HepG2 (cell line): ENCODE measurements around the gene KIF3C. TPM values are rescaled to one million over a fixed set of nuclear protein-coding genes. Genes with fewer than 3 reads are reported as not detected.

Experiments
- CCDC6 ChIP-seq: sonication (generic); formaldehyde crosslinking; IDR thresholded peaks from 2 replicates; pipeline ENCODE4 v1.8.1; 2022; ENCODE audit warnings: mild to moderate bottlenecking, missing genetic modification reagents, moderate library complexity
- DMAP1 ChIP-seq: IDR thresholded peaks from 2 replicates; pipeline ENCODE4 v1.6.1; 2016
- EEA1 ChIP-seq: sonication (generic); formaldehyde crosslinking; IDR thresholded peaks from 2 replicates; pipeline ENCODE4 v1.5.1; 2020; ENCODE audit warnings: mild to moderate bottlenecking, missing genetic modification reagents, borderline replicate concordance
- FOXJ3 ChIP-seq: sonication (generic); formaldehyde crosslinking; IDR thresholded peaks from 2 replicates; pipeline ENCODE4 v1.4.0; 2020; ENCODE audit warnings: missing genetic modification reagents, mild to moderate bottlenecking, borderline replicate concordance
- FOXO1 ChIP-seq: sonication (generic); formaldehyde crosslinking; IDR thresholded peaks from 2 replicates; pipeline ENCODE4 v1.4.0; 2020; ENCODE audit warnings: missing genetic modification reagents
- GATAD2A ChIP-seq: IDR thresholded peaks from 2 replicates; pipeline ENCODE4 v1.6.1; 2016
- KLF9 ChIP-seq: IDR thresholded peaks from 2 replicates; pipeline ENCODE4 v1.6.1; 2016; ENCODE audit warnings: low read depth
- MEF2D ChIP-seq: sonication (generic); formaldehyde crosslinking; IDR thresholded peaks from 2 replicates; pipeline ENCODE4 v1.5.1; 2020; ENCODE audit warnings: mild to moderate bottlenecking, missing genetic modification reagents
- PAF1 ChIP-seq: IDR thresholded peaks from 2 replicates; pipeline ENCODE4 v1.6.1; 2016; ENCODE audit warnings: missing genetic modification reagents, missing compliant biosample characterization
- RAD21 ChIP-seq: fragments of 450-650 bp; formaldehyde crosslinking; IDR thresholded peaks from 2 replicates; pipeline ENCODE4 v1.5.0; 2020; ENCODE audit warnings: mild to moderate bottlenecking
- RORA ChIP-seq: sonication (generic); formaldehyde crosslinking; IDR thresholded peaks from 2 replicates; pipeline ENCODE4 v1.5.0; 2020; ENCODE audit warnings: mild to moderate bottlenecking, missing genetic modification reagents, moderate library complexity
- RXRA ChIP-seq: sonication (generic); formaldehyde crosslinking; IDR thresholded peaks from 2 replicates; pipeline ENCODE4 v1.5.1; 2020; ENCODE audit warnings: missing genetic modification reagents
- SIN3A ChIP-seq: IDR thresholded peaks from 2 replicates; pipeline ENCODE4 v1.6.1; 2011; ENCODE audit warnings: low read depth, mild to moderate bottlenecking, control low read depth, low read length, borderline replicate concordance
- TAF15 ChIP-seq: fragments of 200-400 bp; formaldehyde crosslinking; IDR thresholded peaks from one replicate; pipeline ENCODE4 v1.6.1; 2018; ENCODE audit warnings: mild to moderate bottlenecking, low read depth, low read length; ENCODE audit not compliant: poor library complexity, severe bottlenecking
- TBX3 ChIP-seq: fragments of 450-650 bp; IDR thresholded peaks from 2 replicates; pipeline ENCODE4 v1.6.1; 2017; ENCODE audit warnings: antibody characterized with exemption, mild to moderate bottlenecking, inconsistent platforms, borderline replicate concordance
- ZFY ChIP-seq: sonication (generic); formaldehyde crosslinking; IDR thresholded peaks from 2 replicates; pipeline ENCODE4 v1.4.0; 2020; ENCODE audit warnings: missing genetic modification reagents
- ZNF160 ChIP-seq: sonication (generic); formaldehyde crosslinking; IDR thresholded peaks from 2 replicates; pipeline ENCODE4 v1.8.0; 2022; ENCODE audit warnings: mild to moderate bottlenecking, inconsistent platforms, missing genetic modification reagents
- ZNF282 ChIP-seq: fragments of 450-650 bp; IDR thresholded peaks from 2 replicates; pipeline ENCODE4 v1.6.1; 2018; ENCODE audit not compliant: partially characterized antibody
- ZNF598 ChIP-seq: sonication (generic); formaldehyde crosslinking; IDR thresholded peaks from 2 replicates; pipeline ENCODE4 v1.5.1; 2020; ENCODE audit warnings: mild to moderate bottlenecking, missing genetic modification reagents, borderline replicate concordance
- ZNF879 ChIP-seq: sonication (generic); formaldehyde crosslinking; IDR thresholded peaks from 2 replicates; pipeline ENCODE4 v1.8.1; 2023; ENCODE audit warnings: missing genetic modification reagents
- ZNF891 ChIP-seq: sonication (generic); formaldehyde crosslinking; IDR thresholded peaks from 2 replicates; pipeline ENCODE4 v1.5.0; 2020; ENCODE audit warnings: mild to moderate bottlenecking, missing genetic modification reagents
- polyA plus RNA-seq, 8 experiments: library from polyadenylated mRNA; depleted of rRNA in 3 of 8; stranded (reverse) in 7 of 8; unstranded in 1 of 8; fragments of >200 nt; fragmentation: Illumina TruSeq in 4 of 8; extraction: Trizol in 4 of 8; gene quantifications; 2 replicates each; pipeline versions ENCODE4 v1.2.1 to v1.2.3, GENCODE V29; 2011 to 2016; ENCODE audit warnings: low read depth in 4 of 8, missing spikeins in 1 of 8, mixed read lengths in 1 of 8; ENCODE audit not compliant: insufficient read depth in 1 of 8
- total RNA-seq, 5 experiments: library from RNA; depleted of rRNA; stranded (reverse); fragments of >200 nt; fragmentation: Illumina TruSeq; extraction: Trizol; gene quantifications; 2 replicates each; pipeline ENCODE4 v1.2.3, GENCODE V29; 2016; ENCODE audit warnings: low read depth in 1 of 5
- TF ChIP-seq, protein P1 (sequence below): sonication (generic); formaldehyde crosslinking; IDR thresholded peaks from 2 replicates; pipeline ENCODE4 v1.8.0; 2022; ENCODE audit warnings: mild to moderate bottlenecking, missing genetic modification reagents, borderline replicate concordance
- TF ChIP-seq, protein P2 (sequence below): sonication (generic); formaldehyde crosslinking; IDR thresholded peaks from 2 replicates; pipeline ENCODE4 v1.4.0; 2020; ENCODE audit warnings: mild to moderate bottlenecking, missing genetic modification reagents
- TF ChIP-seq, protein P3 (sequence below): sonication (generic); formaldehyde crosslinking; IDR thresholded peaks from 2 replicates; pipeline ENCODE4 v1.5.0; 2020; ENCODE audit warnings: mild to moderate bottlenecking, missing genetic modification reagents
- TF ChIP-seq, protein P4 (sequence below), 2 experiments: fragments of 450-650 bp in 1 of 2; sonication (generic) in 1 of 2; formaldehyde crosslinking; IDR thresholded peaks; 2 replicates each; pipeline versions ENCODE4 v1.5.0 to v1.8.0; 2020 to 2022; ENCODE audit warnings: mild to moderate bottlenecking in 1 of 2, missing genetic modification reagents in 1 of 2

Gene KIF3C
- total and polyA plus RNA-seq, 2 of the 13 experiments (the other 11 are each of a cell fraction or from before 2014, with no cell fraction given): 3.6 to 4.9 TPM

DNA sequence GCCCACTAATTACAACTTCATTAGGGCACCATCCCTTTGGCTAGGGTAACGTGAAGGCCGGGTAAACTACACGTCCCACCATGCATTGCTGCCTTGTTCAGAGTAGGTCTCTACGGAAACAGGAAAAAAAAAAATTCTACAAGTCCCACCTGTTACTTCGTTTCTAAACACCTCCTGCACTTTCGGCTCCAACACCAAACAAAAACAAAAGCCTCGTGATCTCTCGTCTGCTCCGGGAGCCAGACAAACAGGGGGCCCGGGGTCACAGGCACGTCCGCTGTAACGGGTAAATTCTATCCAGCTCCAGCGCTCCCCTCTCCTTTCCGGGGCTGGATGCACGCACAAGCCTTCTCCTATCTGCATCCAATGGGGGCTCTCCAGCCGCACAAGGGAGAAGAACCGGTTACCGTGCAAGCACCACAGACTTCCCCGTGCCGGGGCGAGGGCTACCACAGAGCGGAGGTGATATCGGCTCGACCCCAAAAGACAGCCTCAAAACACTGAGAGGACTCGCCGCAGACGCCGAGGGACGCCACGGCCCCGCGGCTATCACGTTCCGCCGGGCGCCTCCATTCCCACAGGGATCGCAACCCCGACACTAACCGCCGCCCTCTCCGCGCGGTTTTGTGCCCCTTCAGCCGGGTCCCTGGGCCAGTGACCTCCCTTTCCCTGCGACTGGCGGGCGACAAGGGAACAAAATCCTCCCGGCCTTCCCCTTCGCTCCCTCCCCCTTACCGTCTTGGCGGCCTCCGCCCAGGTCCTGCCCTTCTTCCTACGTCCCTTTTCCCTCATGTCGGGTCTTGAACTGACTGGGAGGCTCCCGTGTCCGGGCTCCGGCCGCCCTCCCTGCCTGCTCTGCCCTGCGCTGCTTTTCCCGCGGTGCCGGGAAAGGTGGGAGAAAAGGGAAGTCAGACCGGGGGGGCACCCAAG is 104.6 kb downstream of the KIF3C start (continued):
- TF ChIP-seq, protein P1, sequence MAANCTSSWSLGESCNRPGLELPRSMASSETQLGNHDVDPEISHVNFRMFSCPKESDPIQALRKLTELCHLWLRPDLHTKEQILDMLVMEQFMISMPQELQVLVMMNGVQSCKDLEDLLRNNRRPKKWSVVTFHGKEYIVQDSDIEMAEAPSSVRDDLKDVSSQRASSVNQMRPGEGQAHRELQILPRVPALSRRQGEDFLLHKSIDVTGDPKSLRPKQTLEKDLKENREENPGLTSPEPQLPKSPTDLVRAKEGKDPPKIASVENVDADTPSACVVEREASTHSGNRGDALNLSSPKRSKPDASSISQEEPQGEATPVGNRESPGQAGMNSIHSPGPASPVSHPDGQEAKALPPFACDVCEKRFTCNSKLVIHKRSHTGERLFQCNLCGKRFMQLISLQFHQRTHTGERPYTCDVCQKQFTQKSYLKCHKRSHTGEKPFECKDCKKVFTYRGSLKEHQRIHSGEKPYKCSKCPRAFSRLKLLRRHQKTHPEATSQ (CRISPR knock-in tag): no peak
- TF ChIP-seq CCDC6 (CRISPR knock-in tag) (peak; percentile 14; the same call in 1 of the 2 replicates), EEA1 (CRISPR knock-in tag) (no peak), FOXJ3 (CRISPR knock-in tag) (peak; percentile 61; the same call in 1 of the 2 replicates), ZNF160 (CRISPR knock-in tag) (no peak), TBX3 (no peak), RAD21 (CRISPR knock-in tag) (no peak), ZNF598 (peak; percentile 46; the same call in 1 of the 2 replicates), ZNF282 (no peak), TAF15 (peak; percentile 36), FOXO1 (CRISPR knock-in tag) (peak; percentile 43), RXRA (CRISPR knock-in tag) (no peak), SIN3A (no peak; the same call in 1 of the 2 replicates), ZNF891 (CRISPR knock-in tag) (peak; percentile 93; the same call in 1 of the 2 replicates), ZNF879 (CRISPR knock-in tag) (0 out of 2 replicates have a peak, but pooled peaks have one; percentile 6), RORA (CRISPR knock-in tag) (no peak), DMAP1 (CRISPR knock-in tag) (peak; percentile 14; the same call in 1 of the 2 replicates), PAF1 (CRISPR knock-in tag) (no peak), MEF2D (CRISPR knock-in tag) (peak; percentile 15; the same call in 1 of the 2 replicates), KLF9 (CRISPR knock-in tag) (no peak), ZFY (CRISPR knock-in tag) (no peak; the same call in 1 of the 2 replicates), GATAD2A (CRISPR knock-in tag) (peak; percentile 4; the same call in 1 of the 2 replicates)
- TF ChIP-seq, protein P2, sequence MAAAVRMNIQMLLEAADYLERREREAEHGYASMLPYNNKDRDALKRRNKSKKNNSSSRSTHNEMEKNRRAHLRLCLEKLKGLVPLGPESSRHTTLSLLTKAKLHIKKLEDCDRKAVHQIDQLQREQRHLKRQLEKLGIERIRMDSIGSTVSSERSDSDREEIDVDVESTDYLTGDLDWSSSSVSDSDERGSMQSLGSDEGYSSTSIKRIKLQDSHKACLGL (CRISPR knock-in tag): peak; percentile 79
- TF ChIP-seq, protein P3, sequence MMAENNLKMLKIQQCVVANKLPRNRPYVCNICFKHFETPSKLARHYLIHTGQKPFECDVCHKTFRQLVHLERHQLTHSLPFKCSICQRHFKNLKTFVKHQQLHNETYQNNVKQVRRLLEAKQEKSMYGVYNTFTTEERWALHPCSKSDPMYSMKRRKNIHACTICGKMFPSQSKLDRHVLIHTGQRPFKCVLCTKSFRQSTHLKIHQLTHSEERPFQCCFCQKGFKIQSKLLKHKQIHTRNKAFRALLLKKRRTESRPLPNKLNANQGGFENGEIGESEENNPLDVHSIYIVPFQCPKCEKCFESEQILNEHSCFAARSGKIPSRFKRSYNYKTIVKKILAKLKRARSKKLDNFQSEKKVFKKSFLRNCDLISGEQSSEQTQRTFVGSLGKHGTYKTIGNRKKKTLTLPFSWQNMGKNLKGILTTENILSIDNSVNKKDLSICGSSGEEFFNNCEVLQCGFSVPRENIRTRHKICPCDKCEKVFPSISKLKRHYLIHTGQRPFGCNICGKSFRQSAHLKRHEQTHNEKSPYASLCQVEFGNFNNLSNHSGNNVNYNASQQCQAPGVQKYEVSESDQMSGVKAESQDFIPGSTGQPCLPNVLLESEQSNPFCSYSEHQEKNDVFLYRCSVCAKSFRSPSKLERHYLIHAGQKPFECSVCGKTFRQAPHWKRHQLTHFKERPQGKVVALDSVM: no peak; the same call in 1 of the 2 replicates
- TF ChIP-seq, protein P4, sequence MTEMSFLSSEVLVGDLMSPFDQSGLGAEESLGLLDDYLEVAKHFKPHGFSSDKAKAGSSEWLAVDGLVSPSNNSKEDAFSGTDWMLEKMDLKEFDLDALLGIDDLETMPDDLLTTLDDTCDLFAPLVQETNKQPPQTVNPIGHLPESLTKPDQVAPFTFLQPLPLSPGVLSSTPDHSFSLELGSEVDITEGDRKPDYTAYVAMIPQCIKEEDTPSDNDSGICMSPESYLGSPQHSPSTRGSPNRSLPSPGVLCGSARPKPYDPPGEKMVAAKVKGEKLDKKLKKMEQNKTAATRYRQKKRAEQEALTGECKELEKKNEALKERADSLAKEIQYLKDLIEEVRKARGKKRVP (CRISPR knock-in tag; IDR thresholded peaks at IDR 0.05): no peak
